Measurements from ENCODE around the gene ZPR1. TPM values are rescaled to one million over a fixed set of nuclear protein-coding genes. Genes with fewer than 3 reads are reported as not detected.
"Not testable (repeated sequence)": the region's sequence is repeated elsewhere in the genome, so short reads cannot be mapped to it uniquely, and the experiment has no call there.

ZPR1 gene
- total RNA-seq, 3 donors from 2014 or later = 140 to 145 (median 142) TPM

DNA sequence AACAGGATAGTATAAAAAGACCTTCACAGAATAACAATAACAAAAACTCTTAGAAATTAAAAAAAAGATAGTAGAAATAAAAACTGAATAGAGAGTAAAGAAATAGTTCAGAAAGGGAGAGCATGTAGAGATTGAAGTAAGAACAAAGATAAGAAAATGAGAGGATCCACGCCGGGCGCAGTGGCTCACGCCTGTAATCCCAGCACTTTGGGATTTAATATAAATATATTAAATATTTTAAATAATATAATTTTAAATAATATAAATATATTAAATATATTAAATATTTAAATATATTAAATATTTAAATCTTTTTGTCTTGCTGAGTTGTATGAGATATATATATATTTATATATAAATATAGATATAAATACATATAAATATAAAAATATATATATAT, 24.3 kb upstream of the ZPR1 start:
- Mint-ChIP-seq H3K27me3 (ENCODE audit: low read depth) (no peaks in the 10 kb centered on the region), H3K4me3 (no peak overlapping the region), H3K4me1 (ENCODE audit: low read depth) (no peaks in the 10 kb centered on the region), H3K36me3 (ENCODE audit: insufficient read depth) (no peaks in the 10 kb centered on the region), H3K9me3 (no peaks in the 10 kb centered on the region)
- DNase-seq (no peak), ATAC-seq (no peak)

GRCh38 chr11:116811194-116811593, 23.4 kb upstream of the ZPR1 start:
- Mint-ChIP-seq H3K4me3 (no peak overlapping the region), H3K4me1 (ENCODE audit: low read depth) (no peaks in the 10 kb centered on the region), H3K27me3 (ENCODE audit: low read depth) (no peaks in the 10 kb centered on the region), H3K36me3 (ENCODE audit: insufficient read depth) (no peaks in the 10 kb centered on the region), H3K9me3 (no peaks in the 10 kb centered on the region)
- DNase-seq (no peak), ATAC-seq (no peak)

- Mint-ChIP-seq H3K4me1 (ENCODE audit: low read depth) (no peaks in the 10 kb centered on the region), H3K27me3 (ENCODE audit: low read depth) (peaks cover 1% of the 10 kb centered on the region), H3K9me3 (no peaks in the 10 kb centered on the region), H3K4me3 (no peak overlapping the region), H3K36me3 (ENCODE audit: insufficient read depth) (no peaks in the 10 kb centered on the region)
- ATAC-seq (no peak), DNase-seq (no peak)
Observed at GRCh38 chr11:116808262-116809175, 20.7 kb upstream of the ZPR1 start.

DNA sequence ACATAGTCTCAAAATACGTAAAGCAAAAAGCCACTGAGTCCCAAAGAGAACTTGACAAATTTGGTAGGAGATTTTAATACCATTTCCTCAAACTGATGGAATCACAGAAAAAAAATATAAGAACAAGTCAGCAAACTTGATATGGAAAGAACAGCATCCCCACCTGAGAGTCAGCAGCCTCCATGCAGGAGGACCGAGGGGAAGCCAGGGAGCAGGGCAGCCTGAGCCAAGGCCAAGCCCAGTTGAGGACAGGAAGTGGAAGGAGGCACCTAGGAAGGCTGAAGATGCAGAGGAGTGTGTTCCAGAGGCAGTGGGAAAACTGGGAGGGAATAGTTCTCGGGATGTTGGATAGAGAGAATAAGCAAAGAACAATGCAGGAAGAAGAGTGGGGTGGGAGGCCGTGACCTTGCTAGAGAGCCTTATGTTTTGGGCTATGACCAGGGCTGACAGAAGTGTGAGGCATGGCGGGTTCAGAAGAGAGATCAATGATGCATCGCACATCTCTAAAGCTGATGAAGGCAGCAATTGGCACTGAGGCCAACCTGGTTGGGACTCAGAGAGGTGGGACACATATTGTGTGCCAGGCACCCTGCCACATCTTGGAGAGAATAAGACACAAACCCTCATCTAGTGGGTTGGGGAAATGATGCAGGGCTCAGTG, 19.9 kb upstream of the ZPR1 start:
- Mint-ChIP-seq H3K9me3 (no peaks in the 10 kb centered on the region), H3K27me3 (ENCODE audit: low read depth) (peaks cover 1% of the 10 kb centered on the region), H3K4me3 (no peak overlapping the region), H3K36me3 (ENCODE audit: insufficient read depth) (no peaks in the 10 kb centered on the region), H3K4me1 (ENCODE audit: low read depth) (no peaks in the 10 kb centered on the region)
- DNase-seq = no peak
- no peak for ATAC-seq

- Mint-ChIP-seq H3K27me3 (ENCODE audit: low read depth) (peaks cover 4% of the 10 kb centered on the region), H3K9me3 (no peaks in the 10 kb centered on the region), H3K4me1 (ENCODE audit: low read depth) (no peaks in the 10 kb centered on the region), H3K4me3 (no peak overlapping the region), H3K36me3 (ENCODE audit: insufficient read depth) (no peaks in the 10 kb centered on the region)
- ATAC-seq (no peak), DNase-seq (no peak)
Observed at GRCh38 chr11:116804001-116804400, 16.2 kb upstream of the ZPR1 start.

GRCh38 chr11:116801662-116802061, 13.8 kb upstream of the ZPR1 start:
- H3K27me3 Mint-ChIP-seq (ENCODE audit: low read depth); DNase-seq; H3K4me1 Mint-ChIP-seq (ENCODE audit: low read depth); ATAC-seq; H3K36me3 Mint-ChIP-seq (ENCODE audit: insufficient read depth); H3K4me3 Mint-ChIP-seq; H3K9me3 Mint-ChIP-seq: not testable (repeated sequence)

DNA sequence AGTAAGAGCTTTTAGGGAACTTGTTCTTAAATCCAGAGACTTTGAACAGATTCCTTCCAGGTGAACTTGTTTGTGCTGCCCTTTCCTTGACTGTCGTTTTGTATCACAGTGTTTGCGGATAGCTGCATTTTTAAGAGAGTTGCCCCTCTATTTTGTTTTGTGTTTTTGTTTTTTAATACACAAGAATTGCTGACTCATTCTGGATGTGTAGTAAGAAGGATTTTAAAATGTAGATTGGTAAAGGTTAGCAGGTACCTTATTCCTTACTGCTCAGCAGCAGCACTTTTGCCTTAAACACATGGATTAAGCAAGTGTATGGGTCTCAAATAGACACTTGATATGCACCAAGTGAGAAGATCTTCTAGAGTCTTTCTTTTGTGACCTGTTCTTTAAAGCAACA, 12.8 kb upstream of the ZPR1 start:
- Mint-ChIP-seq H3K4me1 (ENCODE audit: low read depth) (no peaks in the 10 kb centered on the region), H3K4me3 (no peak overlapping the region), H3K9me3 (no peaks in the 10 kb centered on the region), H3K27me3 (ENCODE audit: low read depth) (peaks cover 4% of the 10 kb centered on the region), H3K36me3 (ENCODE audit: insufficient read depth) (no peaks in the 10 kb centered on the region)
- ATAC-seq (no peak), DNase-seq (no peak)

- ATAC-seq (no peak), DNase-seq (no peak)
- Mint-ChIP-seq H3K27me3 (ENCODE audit: low read depth) (peaks cover 2% of the 10 kb centered on the region), H3K9me3 (no peaks in the 10 kb centered on the region), H3K36me3 (ENCODE audit: insufficient read depth) (no peaks in the 10 kb centered on the region), H3K4me3 (no peak overlapping the region), H3K4me1 (ENCODE audit: low read depth) (no peaks in the 10 kb centered on the region)
Observed at GRCh38 chr11:116798368-116798767, 10.5 kb upstream of the ZPR1 start.

- Mint-ChIP-seq H3K4me3 (no peak overlapping the region), H3K36me3 (ENCODE audit: insufficient read depth) (no peaks in the 10 kb centered on the region), H3K27me3 (ENCODE audit: low read depth) (peaks cover 2% of the 10 kb centered on the region), H3K9me3 (no peaks in the 10 kb centered on the region), H3K4me1 (ENCODE audit: low read depth) (no peaks in the 10 kb centered on the region)
- DNase-seq = no peak
- ATAC-seq = no peak
Observed at GRCh38 chr11:116797816-116798215, 10.0 kb upstream of the ZPR1 start.

GRCh38 chr11:116796548-116796947, 8.7 kb upstream of the ZPR1 start:
- no peak overlapping the region for H3K4me3 Mint-ChIP-seq
- no peaks in the 10 kb centered on the region for H3K36me3 Mint-ChIP-seq (ENCODE audit: insufficient read depth)
- DNase-seq (no peak), ATAC-seq (no peak)
- no peaks in the 10 kb centered on the region for H3K4me1 Mint-ChIP-seq (ENCODE audit: low read depth)
- peaks cover 2% of the 10 kb centered on the region for H3K27me3 Mint-ChIP-seq (ENCODE audit: low read depth)
- H3K9me3 Mint-ChIP-seq = no peaks in the 10 kb centered on the region

- H3K36me3 Mint-ChIP-seq (ENCODE audit: insufficient read depth) = no peaks in the 10 kb centered on the region
- peaks cover 2% of the 10 kb centered on the region for H3K27me3 Mint-ChIP-seq (ENCODE audit: low read depth)
- no peak for DNase-seq
- peaks cover 6% of the 10 kb centered on the region for H3K4me1 Mint-ChIP-seq (ENCODE audit: low read depth)
- ATAC-seq = no peak
- H3K9me3 Mint-ChIP-seq = no peaks in the 10 kb centered on the region
- H3K4me3 Mint-ChIP-seq = no peak overlapping the region
Observed at GRCh38 chr11:116794851-116795250, 7.0 kb upstream of the ZPR1 start.

DNA sequence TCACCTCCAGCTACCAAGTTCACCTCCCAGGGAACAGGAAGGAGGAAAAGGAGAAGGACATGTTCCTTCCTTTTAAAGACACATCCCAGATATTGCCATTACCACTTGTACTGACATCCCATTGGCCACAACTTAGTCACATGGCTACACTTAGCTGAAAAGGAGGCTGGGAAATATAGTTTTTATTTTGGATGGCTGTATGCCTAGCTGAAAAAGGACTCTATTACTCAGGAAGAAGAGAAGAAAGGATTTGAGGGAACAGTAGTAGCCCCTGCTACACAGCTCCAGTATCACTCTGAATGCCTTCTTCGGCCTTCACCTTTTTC, 5.9 kb upstream of the ZPR1 start:
- no peak for DNase-seq
- Mint-ChIP-seq H3K4me1 (ENCODE audit: low read depth) (peaks cover 6% of the 10 kb centered on the region), H3K36me3 (ENCODE audit: insufficient read depth) (no peaks in the 10 kb centered on the region), H3K9me3 (no peaks in the 10 kb centered on the region), H3K27me3 (ENCODE audit: low read depth) (no peaks in the 10 kb centered on the region), H3K4me3 (no peak overlapping the region)
- ATAC-seq = no peak

DNA sequence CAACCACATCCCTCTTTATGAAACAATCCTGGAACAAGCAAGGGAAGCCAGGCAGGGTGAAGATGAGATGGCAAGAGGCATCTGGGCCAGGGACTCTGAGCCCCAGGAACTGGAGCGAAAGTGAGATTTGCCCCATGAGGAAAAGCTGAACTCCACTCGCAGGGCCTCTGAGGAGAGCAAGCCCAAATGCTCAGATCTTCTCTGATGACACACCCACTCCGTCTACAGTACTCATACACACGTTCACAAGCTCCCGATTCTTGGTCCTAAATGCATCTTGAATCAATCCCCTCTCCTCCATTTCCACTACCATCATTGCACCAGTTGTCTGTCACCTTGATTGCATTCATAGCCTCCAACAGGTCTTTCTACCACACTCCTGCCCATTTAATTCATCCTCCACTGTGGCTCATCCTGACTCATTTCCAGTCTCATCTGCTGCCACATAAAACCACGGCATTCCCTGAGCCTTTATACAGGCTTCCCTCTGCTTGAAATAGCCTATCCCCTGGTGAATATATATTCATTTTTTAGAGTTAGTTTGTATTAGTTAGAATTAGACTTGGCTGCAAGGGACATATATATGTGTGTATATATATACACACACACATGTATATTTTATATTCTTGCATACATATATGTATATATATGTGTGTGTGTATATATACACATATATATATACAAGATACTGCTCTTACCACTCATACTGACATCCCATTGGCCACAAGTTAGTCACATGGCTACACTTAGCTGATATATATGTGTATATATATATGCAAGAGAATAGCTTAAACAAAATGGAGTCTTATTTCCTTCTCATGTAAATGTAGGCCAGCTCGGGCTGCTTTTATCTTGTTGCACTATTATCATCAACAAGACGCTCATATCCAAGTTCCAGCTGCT, 5.3 kb upstream of the ZPR1 start:
- Mint-ChIP-seq H3K4me1 (ENCODE audit: low read depth) (peaks cover 12% of the 10 kb centered on the region), H3K9me3 (no peaks in the 10 kb centered on the region), H3K36me3 (ENCODE audit: insufficient read depth) (no peaks in the 10 kb centered on the region), H3K4me3 (no peak overlapping the region), H3K27me3 (ENCODE audit: low read depth) (no peaks in the 10 kb centered on the region)
- ATAC-seq (no peak), DNase-seq (no peak)

DNA sequence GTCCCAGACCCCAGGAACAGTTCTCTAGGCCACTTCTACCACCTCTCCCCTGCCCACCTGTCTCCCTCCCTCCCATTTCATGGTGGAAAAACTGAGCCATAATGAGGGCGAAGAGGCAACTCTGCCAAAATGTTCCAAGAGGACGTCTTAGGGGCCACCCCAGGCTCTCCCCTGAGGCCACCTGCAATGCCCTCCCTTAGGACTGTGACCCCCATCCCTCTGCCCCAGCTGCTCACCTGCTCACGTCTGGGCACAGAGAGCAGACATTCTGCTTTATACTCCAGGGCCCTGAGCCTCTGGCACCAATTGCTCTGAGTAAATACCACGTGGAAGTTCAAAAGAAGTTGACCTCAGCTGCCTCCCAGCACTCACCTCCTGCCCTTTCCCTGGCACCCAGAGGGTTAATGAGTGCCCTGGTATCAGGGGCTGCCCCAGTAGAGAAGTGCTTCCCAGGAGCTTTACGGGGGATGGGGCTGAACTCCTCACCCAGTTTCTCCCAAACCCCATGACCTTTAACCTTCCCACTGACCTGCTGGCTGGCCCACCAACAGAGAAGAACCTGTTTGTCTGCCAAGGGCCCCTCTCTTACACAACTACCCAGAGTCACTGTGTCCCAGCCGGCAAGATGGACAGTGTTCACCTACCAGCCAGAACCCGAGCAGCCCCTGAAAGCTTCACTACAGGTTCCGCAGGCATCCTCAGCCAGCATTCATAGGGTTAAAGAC, 4.5 kb upstream of the ZPR1 start:
- Mint-ChIP-seq H3K36me3 (ENCODE audit: insufficient read depth) (no peaks in the 10 kb centered on the region), H3K27me3 (ENCODE audit: low read depth) (no peaks in the 10 kb centered on the region), H3K4me1 (ENCODE audit: low read depth) (peaks cover 17% of the 10 kb centered on the region), H3K4me3 (no peak overlapping the region), H3K9me3 (no peaks in the 10 kb centered on the region)
- no peak for DNase-seq
- no peak for ATAC-seq

Measured in activated T-cell treated with anti-CD3 and anti-CD28 coated beads, Interleukin-2, amount 50 U/mL, for 4 hours (primary cell).